ENCODE results near the gene SRPK2. TPM values are rescaled to one million over a fixed set of nuclear protein-coding genes. Genes with fewer than 3 reads are reported as not detected.

SRPK2 gene
- total and polyA plus RNA-seq, 2 donors (not counting 1 experiment from before 2014, with no cell fraction given): 15.2 to 108 TPM

GRCh38 chr7:105389088-105389650 is 448 bp upstream of the SRPK2 start:
- Mint-ChIP-seq H3K9me3 (ENCODE audit: insufficient read depth) (no peaks in the 10 kb centered on the region), H3K27ac (peak overlapping the region; percentile 95), H3K4me3 (peak overlapping the region; percentile 99), H3K27me3 (no peaks in the 10 kb centered on the region), H3K4me1 (peaks cover 26% of the 10 kb centered on the region)
- Histone ChIP-seq H3K4me1 (ENCODE audit: control insufficient read depth in 2 of 2, insufficient read depth in 2 of 2, low read length in 2 of 2) (peaks cover 10 to 14% of the 10 kb centered on the region in 2 donors), H4K20me1 (ENCODE audit: control insufficient read depth, insufficient read depth, low read length, poor library complexity, severe bottlenecking) (peaks cover 32% of the 10 kb centered on the region), H3K36me3 (replicated peaks in 1 of 2; ENCODE audit: control extremely low read depth in 1 of 2, control insufficient read depth in 1 of 2, extremely low read depth in 1 of 2, insufficient read depth in 2 of 2, low read length in 1 of 2) (peaks cover 0 to 4% of the 10 kb centered on the region in 2 experiments), H3K9me3 (ENCODE audit: control extremely low read depth in 1 of 3, control insufficient read depth in 2 of 3, insufficient read depth in 1 of 3, low read length in 2 of 3) (no peaks in the 10 kb centered on the region), H2AFZ (ENCODE audit: insufficient read depth, low read depth, low read length, poor library complexity, severe bottlenecking) (peak overlapping the region; percentile 93), H3K4me2 (replicated peaks; ENCODE audit: low read depth, low read length, poor library complexity, severe bottlenecking) (peak overlapping the region; percentile 83), H3K27me3 (replicated peaks in 1 of 4; ENCODE audit: control extremely low read depth in 1 of 4, control insufficient read depth in 3 of 4, insufficient read depth in 4 of 4, low read length in 3 of 4) (no peaks in the 10 kb centered on the region), H3K79me2 (ENCODE audit: control insufficient read depth, insufficient read depth, low read length) (peaks cover 39% of the 10 kb centered on the region), H3K4me3 (ENCODE audit: control extremely low read depth in 1 of 5, extremely low read depth in 1 of 5, insufficient read depth in 1 of 5, low read depth in 2 of 5, low read length in 4 of 5) (peak overlapping the region in 4 of 5 experiments; percentile 5 to 87 (median 55)), H3K27ac (ENCODE audit: low read length in 2 of 2) (no peak overlapping the region), H3K9ac (ENCODE audit: low read length) (peak overlapping the region; percentile 66)
- ATAC-seq (ENCODE audit: low read depth) (no peak), DNase-seq (peak; percentile 63)
- intact Hi-C loops (cut with micrococcal nuclease): loop anchor here (1.0 to 10.0 kb wide), 4 partner anchors 37 to 133 kb away; partner anchors contain the start of gene PUS7
- TF ChIP-seq EZH2 (IDR thresholded peaks at IDR 0.05; ENCODE audit: borderline replicate concordance, insufficient read depth, low read depth, low read length, poor library complexity, severe bottlenecking) (no peak), CTCF (IDR thresholded peaks at IDR 0.05) (no peak)
- ChIA-PET CTCF (interaction anchor here (0.5 to 2.2 kb wide), 2 partner anchors 37 to 109 kb away, joined by 7 to 10 read pairs; no protein-coding TSS in a partner anchor), POLR2A (interaction anchor here (0.7 to 2.8 kb wide), 4 partner anchors 36 to 142 kb away, joined by 3 to 24 read pairs (median 4); partner anchors contain the start of gene RINT1)
- 7% methylated on average over 41 of the region's 45 CpGs for WGBS (ENCODE audit: insufficient coverage)
